GM10266 (cell line): ENCODE results near the gene DTX1.
A peak's percentile ranks its signal among the peaks of the same experiment; 100 is the strongest.

ENCODE experiments used
- DNase-seq: peaks from one replicate; pipeline ENCODE4 v3.0.0; 2012; ENCODE audit errors: extremely low spot score
- CTCF ChIP-seq: IDR thresholded peaks from 2 replicates; pipeline ENCODE4 v1.5.1; 2012; ENCODE audit warnings: mild to moderate bottlenecking, low read depth; ENCODE audit not compliant: control insufficient read depth, insufficient read depth; ENCODE audit errors: missing control alignments

The DTX1 gene

GRCh38 chr12:113054948-113055486, 1.5 kb upstream of the DTX1 start:
- DNase-seq, result peak; percentile 16
- TF ChIP-seq CTCF, result no peak

DNA sequence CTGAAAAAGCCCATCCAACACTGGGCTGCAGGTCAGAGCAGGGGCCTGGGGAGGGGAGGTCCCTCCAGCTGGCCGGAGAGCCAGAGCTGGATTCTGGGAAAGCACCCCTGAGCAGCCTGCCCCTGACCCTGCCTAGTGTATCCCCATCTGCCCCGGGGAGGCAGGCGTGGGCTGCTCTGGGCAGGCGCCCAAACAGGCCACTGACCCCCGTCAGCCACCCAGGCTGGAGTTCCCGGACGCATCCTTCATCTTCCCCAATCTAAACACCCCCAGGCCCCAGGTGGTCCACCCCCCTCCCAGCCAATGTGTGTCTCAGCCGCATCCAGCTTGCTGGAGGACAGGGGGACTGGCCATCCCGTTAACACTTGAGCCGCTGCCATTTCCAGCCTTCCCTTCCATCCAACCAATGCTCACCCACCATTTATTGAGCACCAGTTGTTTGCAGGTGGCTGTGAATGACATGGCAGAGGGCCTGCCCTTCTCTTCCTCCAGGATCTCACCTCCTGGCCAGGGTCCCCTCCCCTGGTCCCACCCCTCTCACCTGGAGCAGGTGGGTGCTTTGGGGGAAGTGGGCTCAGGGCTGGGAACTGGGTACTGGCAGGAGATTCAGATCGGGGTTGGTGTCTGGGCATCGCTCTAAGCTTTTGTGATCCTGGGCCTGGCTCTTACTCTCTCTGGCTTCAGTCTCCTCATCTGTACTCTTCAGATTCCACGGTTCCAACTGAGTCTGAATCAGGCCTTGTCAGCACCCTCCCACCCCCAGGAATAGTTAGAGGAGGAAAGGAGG, 743 bp upstream of the DTX1 start:
- DNase-seq, result peak; percentile 36
- TF ChIP-seq CTCF, result no peak

DNA sequence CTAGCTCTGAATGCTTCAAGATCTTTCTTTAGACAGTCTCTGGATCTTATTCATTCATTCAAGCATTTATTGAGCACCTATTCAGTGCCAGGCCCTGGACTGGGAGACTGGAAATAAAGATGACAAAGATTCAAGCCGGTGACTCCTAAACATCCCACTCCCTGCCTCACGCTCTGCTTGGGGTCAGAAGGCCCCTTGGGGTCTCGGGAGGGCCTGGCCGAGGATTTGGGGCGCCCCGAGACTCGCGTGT, 224 bp upstream of the DTX1 start:
- DNase-seq, result no peak
- no peak for TF ChIP-seq CTCF

DNA sequence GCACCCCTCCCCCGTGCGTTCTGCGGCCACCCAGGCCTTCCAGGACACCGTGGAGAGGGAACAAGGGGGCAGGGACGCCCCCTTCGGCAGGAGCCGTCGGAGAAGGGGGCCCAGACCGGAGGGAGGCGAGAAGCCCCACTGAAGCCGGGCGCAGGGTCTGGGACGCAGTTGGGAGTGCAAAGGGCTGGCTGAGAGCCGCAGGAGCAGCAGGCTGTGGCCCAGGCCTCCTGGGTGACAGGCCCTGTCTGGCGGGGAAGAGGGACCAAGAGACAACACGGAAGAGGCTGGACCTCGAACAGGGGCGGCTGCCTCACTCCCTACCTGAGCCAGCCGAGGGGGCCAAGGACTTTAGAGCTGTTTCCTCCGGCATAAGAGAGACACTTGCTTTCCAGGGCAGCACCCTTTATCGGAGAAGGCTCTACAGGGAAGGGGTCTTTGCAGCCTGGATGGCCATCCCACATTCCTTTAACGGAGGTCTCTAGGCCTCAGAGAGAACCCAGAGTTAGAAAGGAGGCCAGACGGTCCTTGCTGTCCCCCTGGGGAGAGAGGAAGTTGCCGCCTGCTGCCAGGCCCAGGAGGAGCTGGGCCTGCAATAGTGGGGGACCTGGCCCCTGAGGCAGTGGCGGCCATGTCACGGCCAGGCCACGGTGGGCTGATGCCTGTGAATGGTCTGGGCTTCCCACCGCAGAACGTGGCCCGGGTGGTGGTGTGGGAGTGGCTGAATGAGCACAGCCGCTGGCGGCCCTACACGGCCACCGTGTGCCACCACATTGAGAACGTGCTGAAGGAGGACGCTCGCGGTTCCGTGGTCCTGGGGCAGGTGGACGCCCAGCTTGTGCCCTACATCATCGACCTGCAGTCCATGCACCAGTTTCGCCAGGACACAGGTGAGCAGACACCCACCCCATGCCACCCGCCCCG, 1.3 kb downstream of the DTX1 start:
- no peak for TF ChIP-seq CTCF
- peak; percentile 32 for DNase-seq

GRCh38 chr12:113058553-113058952, 2.0 kb downstream of the DTX1 start:
- TF ChIP-seq CTCF, result no peak

GRCh38 chr12:113059071-113059595, 2.6 kb downstream of the DTX1 start:
- peak; percentile 15 for DNase-seq

More at GRCh38 chr12:113058553-113058952, 2.0 kb downstream of the DTX1 start:
- DNase-seq, result peak; percentile 20

More at GRCh38 chr12:113059071-113059595, 2.6 kb downstream of the DTX1 start:
- no peak for TF ChIP-seq CTCF
